GM21360 (cell line): Measurements from ENCODE around the gene MBNL2.

Experiments
- ATAC-seq: cut with Tn5 transposase; IDR thresholded peaks from one replicate; pipeline ENCODE4 v1.9.1; 2021; ENCODE audit warnings: mild to moderate bottlenecking, moderate library complexity; ENCODE audit not compliant: unreplicated experiment

MBNL2 gene

DNA sequence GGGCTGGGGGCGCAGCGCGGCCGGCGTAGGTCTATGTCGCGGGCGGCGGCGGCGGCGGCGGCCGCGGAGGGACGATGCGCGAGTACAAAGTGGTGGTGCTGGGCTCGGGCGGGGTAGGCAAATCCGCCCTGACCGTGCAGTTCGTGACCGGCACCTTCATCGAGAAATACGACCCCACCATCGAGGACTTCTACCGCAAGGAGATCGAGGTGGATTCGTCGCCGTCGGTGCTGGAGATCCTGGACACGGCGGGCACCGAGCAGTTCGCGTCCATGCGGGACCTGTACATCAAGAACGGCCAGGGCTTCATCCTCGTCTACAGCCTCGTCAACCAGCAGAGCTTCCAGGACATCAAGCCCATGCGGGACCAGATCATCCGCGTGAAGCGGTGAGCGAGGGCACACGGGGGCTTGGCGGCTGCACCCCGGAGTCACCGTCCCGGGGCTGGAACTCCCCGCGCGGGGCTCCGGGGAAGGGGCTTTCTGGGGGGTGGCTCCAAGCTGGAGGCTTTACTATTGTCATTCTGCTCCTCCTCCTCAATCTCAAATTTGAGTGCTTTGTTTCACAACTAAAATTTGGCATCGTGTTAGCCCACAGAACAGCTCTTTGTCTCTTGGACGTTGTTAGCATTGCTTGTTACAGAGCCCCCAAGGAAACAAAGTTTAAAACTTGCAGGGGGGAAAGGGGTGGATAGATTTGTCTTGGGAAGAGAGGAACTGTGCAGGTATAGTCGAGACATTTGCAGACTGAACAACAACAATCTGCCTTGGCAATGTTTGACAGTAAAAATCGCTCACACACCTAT, 212.5 kb downstream of the MBNL2 start:
- ATAC-seq, result no peak

DNA sequence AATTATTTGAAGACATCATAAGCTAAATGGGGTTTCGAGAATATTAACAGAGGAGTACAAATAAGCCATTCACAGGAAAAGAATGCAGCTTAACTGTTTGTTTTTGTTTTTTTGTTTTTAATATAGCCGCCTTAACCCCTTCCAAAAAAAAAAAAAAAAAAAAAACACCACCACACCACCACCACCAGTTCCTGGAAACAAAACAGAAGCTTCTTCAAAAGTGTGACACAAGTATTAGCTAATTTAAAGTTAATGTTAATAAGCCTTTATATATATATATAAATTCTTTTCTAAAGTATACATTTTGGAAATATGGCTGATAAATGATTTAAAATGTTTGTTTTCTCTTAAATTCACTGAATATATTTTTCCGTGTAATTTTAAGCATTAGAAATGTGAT, 213.2 kb downstream of the MBNL2 start:
- ATAC-seq, result no peak

DNA sequence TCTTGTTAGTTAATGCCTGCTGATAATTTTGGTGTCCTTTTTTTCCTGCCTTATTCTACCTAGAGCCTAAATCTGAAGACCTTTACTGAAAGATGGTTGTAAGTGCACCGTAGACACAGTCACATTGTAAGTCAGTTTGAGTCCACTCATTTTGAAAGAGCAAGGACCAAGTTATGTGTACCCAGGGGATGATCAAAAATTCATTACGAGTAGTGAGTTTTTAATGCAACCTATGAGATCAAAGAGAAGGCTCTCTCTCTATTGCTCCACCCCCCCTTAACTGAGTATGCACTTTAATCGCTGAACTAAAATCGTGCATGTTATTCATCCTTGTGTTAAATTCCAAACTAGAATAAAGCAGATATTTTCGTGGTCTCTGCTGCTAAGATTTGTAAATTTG, 213.7 kb downstream of the MBNL2 start:
- ATAC-seq, result no peak

DNA sequence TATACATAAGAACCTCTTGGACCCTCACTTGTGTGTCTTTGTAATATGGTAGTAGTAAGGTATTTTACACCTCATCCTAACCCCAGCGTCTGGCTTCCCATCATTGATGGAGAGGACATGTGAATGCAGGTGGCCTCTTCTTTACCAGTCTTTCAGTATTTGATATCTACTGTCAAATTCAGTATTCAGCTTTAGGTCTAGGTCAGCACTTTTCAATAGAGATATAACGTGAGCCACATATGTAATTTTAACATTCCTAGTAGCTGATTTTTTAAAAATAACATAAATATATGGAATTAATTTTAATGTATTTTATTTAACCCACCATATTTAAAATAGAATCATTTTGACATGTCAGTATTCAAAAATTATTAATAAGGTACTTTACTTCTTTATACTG, 214.7 kb downstream of the MBNL2 start:
- no peak for ATAC-seq

DNA sequence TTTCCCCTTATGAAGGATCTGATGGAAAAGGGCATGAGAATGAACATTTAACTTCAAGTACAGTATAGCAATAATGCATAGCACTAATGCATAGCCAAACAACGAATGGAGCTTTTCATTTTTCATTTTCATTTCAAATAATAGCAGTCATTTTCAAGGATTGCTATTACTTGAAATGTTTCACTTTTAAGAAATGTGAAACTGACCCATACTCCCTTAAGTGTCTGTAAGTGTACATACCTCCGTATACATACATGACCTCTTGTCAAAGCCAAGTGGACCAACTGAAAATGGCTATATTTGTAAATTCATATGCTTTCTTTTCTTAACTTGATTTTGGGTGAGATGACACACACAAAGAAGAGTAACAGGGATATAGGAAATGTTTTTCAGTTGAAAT, 215.6 kb downstream of the MBNL2 start:
- ATAC-seq, result no peak

DNA sequence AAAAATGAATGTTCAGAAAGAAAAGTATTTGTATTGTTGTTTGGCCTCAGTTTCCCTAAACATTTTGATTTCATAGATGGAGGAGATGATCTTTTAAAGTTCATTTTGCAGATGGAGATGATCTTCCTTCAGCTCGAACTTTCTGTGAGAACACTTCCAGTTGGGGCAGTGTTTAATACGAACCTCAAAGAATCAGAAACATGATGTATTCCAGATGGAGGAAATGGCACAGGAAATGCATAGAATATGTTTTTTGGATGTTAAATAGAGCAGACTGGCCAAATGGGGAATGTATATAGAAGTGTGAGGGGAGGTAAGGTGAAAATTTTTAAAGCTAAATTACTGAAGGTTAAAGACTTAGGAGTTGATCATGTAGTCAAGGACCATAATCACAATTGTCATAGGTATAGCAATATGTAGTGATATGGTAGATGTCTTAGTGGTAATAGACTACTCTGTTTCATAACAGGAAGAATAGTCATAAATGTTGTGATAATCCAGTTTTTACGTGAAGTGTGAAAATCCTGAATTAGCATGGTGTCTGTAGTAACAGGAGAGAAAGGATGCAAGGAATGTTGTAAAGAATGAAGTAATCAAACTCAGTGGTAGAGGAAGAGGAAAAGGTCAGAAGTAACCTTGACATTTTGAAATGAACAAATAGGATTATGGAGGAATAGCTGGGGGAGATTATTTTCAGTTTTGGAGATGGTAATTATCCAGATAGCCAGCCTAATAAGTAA, 216.9 kb downstream of the MBNL2 start:
- ATAC-seq, result no peak

DNA sequence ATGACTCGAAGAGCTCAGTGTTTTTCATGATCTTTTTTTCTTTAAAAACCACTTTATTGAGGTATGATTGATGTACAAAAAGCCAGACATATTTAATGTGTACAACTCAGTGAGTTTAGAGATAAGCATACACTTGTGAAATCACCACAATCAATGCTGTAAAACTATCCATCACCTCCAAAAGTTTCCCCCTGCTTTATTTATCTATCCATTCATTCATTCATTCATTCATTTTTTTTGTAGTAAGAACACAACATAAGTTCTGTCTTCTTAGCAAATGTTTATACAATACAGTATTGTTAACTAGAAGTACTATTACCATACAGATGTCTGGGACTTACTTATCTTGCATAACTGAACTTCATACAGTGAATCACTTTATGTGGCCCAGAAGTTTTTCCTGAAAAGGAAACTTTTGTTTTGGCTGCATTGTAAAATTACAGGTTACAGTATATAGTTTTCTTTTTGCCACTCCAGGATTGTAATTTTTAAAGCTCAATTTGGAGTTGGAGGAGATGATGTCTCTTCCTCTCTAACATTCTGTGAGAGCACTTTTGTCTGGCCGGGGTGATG, 218.6 kb downstream of the MBNL2 start:
- no peak for ATAC-seq

DNA sequence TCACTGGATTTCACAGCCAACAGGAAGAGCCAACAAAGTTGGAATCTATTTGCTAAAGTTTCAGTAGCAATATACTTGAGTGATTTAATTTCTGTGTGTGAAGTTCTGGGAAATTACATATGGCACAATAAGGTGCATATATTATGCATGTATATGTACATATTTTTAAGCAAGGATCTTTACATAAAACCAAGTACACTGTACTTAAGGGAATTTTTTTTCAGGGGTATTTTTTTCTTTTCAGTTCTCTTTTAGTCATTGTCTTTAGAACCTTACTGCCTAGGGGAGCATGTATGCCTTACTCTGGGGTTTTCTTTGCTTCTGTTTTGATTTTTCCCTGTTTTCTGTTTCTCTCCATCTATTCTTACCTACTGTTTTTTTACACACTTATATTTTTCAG, 219.2 kb downstream of the MBNL2 start:
- ATAC-seq, result peak; percentile 59
